Activated CD8-positive, alpha-beta T cell treated with anti-CD3 and anti-CD28 coated beads for 36 hours (primary cell): ENCODE data around the gene CCDC40. TPM values are rescaled to one million over a fixed set of nuclear protein-coding genes. Genes with fewer than 3 reads are reported as not detected.

ENCODE experiments used
- ATAC-seq: fragments of 200-7000 bp; cut with Tn5 transposase; one replicate; pipeline ENCODE4 v1.10.0; 2021; ENCODE audit warnings: mild to moderate bottlenecking, moderate library complexity
- CTCF ChIA-PET: fragments of 350-600 bp; sonication (Branson Sonifier 250); formaldehyde crosslinking; loops from one replicate; lab custom pipeline; 2021; ENCODE audit warnings: antibody characterized with exemption; lab: Charles Lee
- POLR2A ChIA-PET: fragments of 350-600 bp; sonication (Branson Sonifier 250); formaldehyde crosslinking; loops from one replicate; lab custom pipeline; 2021; ENCODE audit warnings: antibody characterized with exemption; lab: Charles Lee
- DNase-seq: peaks from one replicate; pipeline ENCODE4 v3.0.0-alpha.2; 2020
- H3K27ac Mint-ChIP-seq: one replicate; pipeline ENCODE4 v1.8.0; 2021; ENCODE audit warnings: mild to moderate bottlenecking, mixed read lengths
- H3K27me3 Mint-ChIP-seq: one replicate; pipeline ENCODE4 v1.8.0; 2021; ENCODE audit warnings: mixed read lengths
- H3K36me3 Mint-ChIP-seq: one replicate; pipeline ENCODE4 v1.8.0; 2021; ENCODE audit warnings: low read depth, mixed read lengths
- H3K4me1 Mint-ChIP-seq: one replicate; pipeline ENCODE4 v1.8.0; 2021; ENCODE audit warnings: low read depth, mixed read lengths
- H3K4me3 Mint-ChIP-seq: one replicate; pipeline ENCODE4 v1.8.0; 2021; ENCODE audit warnings: mild to moderate bottlenecking, moderate library complexity, mixed read lengths
- H3K9me3 Mint-ChIP-seq: one replicate; pipeline ENCODE4 v1.8.0; 2021; ENCODE audit warnings: mixed read lengths
- CTCF ChIP-seq: fragments of 200-600 bp; IDR thresholded peaks from one replicate; pipeline ENCODE4 v1.8.0; 2022; ENCODE audit warnings: antibody characterized with exemption, mild to moderate bottlenecking
- intact Hi-C: fragments of 100-400 bp; cut with micrococcal nuclease; formaldehyde crosslinking; loops from one replicate; pipeline ENCODE4 v1.10.0; 2022
- total RNA-seq, 2 experiments: library from RNA; stranded (reverse); gene quantifications; one replicate each; pipeline ENCODE4 v1.2.3, GENCODE V29; 2021

The CCDC40 gene
- total RNA-seq, 2 experiments from 2014 or later = 0.54 to 0.79 TPM

GRCh38 chr17:80125656-80126448, 89.4 kb downstream of the CCDC40 start:
- ChIA-PET POLR2A (interaction anchor here (1.7 kb wide), 1 partner anchor 19 kb away, joined by 4 read pairs; no protein-coding TSS in a partner anchor), CTCF (interaction anchor here (1.5 kb wide), 1 partner anchor 24 kb away, joined by 3 read pairs; the partner anchor contains the start of gene GAA)
- Mint-ChIP-seq H3K4me3 (no peak overlapping the region), H3K4me1 (no peaks in the 10 kb centered on the region), H3K27ac (no peak overlapping the region), H3K27me3 (peaks cover 15% of the 10 kb centered on the region), H3K36me3 (no peaks in the 10 kb centered on the region), H3K9me3 (no peaks in the 10 kb centered on the region)
- intact Hi-C loops = no loop called here
- TF ChIP-seq CTCF = no peak
- DNase-seq (no peak), ATAC-seq (no peak)

- POLR2A ChIA-PET = interaction anchor here (1.3 to 2.1 kb wide), 3 partner anchors 16 to 25 kb away, joined by 4 read pairs; partner anchors contain the start of gene GAA
- no peaks in the 10 kb centered on the region for H3K4me1 Mint-ChIP-seq
- no peak for DNase-seq
- no peaks in the 10 kb centered on the region for H3K36me3 Mint-ChIP-seq
- intact Hi-C loops = no loop called here
- no peak for ATAC-seq
- peaks cover 15% of the 10 kb centered on the region for H3K27me3 Mint-ChIP-seq
- CTCF ChIA-PET = interaction anchor here (1.5 kb wide), 1 partner anchor 25 kb away, joined by 3 read pairs; the partner anchor contains the start of gene GAA
- TF ChIP-seq CTCF = no peak
- H3K4me3 Mint-ChIP-seq = no peak overlapping the region
- H3K9me3 Mint-ChIP-seq = no peaks in the 10 kb centered on the region
- no peak overlapping the region for H3K27ac Mint-ChIP-seq
These were observed 89.9 kb downstream of the CCDC40 start for GRCh38 chr17:80126449-80126715.

GRCh38 chr17:80129006-80129565, 92.6 kb downstream of the CCDC40 start:
- POLR2A ChIA-PET = interaction anchor here (1.3 kb wide), 1 partner anchor 17 kb away, joined by 3 read pairs; no protein-coding TSS in a partner anchor
- intact Hi-C loops = no loop called here
- TF ChIP-seq CTCF = no peak
- no peaks in the 10 kb centered on the region for H3K9me3 Mint-ChIP-seq
- ATAC-seq = no peak
- peaks cover 14% of the 10 kb centered on the region for H3K36me3 Mint-ChIP-seq
- H3K27me3 Mint-ChIP-seq = peaks cover 15% of the 10 kb centered on the region
- CTCF ChIA-PET = interaction anchor here (1.5 to 1.6 kb wide), 2 partner anchors 22 to 28 kb away, joined by 3 read pairs; partner anchors contain the start of gene GAA
- H3K4me1 Mint-ChIP-seq = no peaks in the 10 kb centered on the region
- DNase-seq = no peak
- H3K27ac Mint-ChIP-seq = no peak overlapping the region
- H3K4me3 Mint-ChIP-seq = no peak overlapping the region

- Mint-ChIP-seq H3K36me3 (peaks cover 24% of the 10 kb centered on the region), H3K27me3 (peaks cover 15% of the 10 kb centered on the region), H3K9me3 (no peaks in the 10 kb centered on the region), H3K4me1 (no peaks in the 10 kb centered on the region), H3K27ac (no peak overlapping the region), H3K4me3 (no peak overlapping the region)
- ChIA-PET CTCF (no interaction called here), POLR2A (interaction anchor here (1.1 kb wide), 2 partner anchors 14 to 104 kb away, joined by 3 read pairs; no protein-coding TSS in a partner anchor)
- no peak for DNase-seq
- no peak for TF ChIP-seq CTCF
- intact Hi-C loops = no loop called here
- no peak for ATAC-seq
These were observed 94.5 kb downstream of the CCDC40 start for GRCh38 chr17:80130992-80131391.
